SJSA1 (cell line): ENCODE measurements around the gene ARHGEF10L. TPM values are rescaled to one million over a fixed set of nuclear protein-coding genes. Genes with fewer than 3 reads are reported as not detected.

Experiments
- DNase-seq, 2 experiments: peaks; one replicate each; pipeline ENCODE4 v3.0.0-alpha.2; 2015 to 2020; ENCODE audit warnings: low spot score in 2 of 2, low read depth in 1 of 2
- H3K27ac ChIP-seq: fragments of 250-450 bp; sonication (Bioruptor Pico); 2 replicates; pipeline ENCODE4 v1.5.1; 2020; ENCODE audit warnings: mild to moderate bottlenecking, moderate library complexity
- H3K27me3 ChIP-seq: fragments of 250-450 bp; sonication (Bioruptor Pico); replicated peaks from 2 replicates; pipeline ENCODE4 v1.5.1; 2020; ENCODE audit warnings: mild to moderate bottlenecking, moderate library complexity
- H3K36me3 ChIP-seq: fragments of 250-450 bp; sonication (Bioruptor Pico); 2 replicates; pipeline ENCODE4 v1.5.1; 2020; ENCODE audit warnings: mild to moderate bottlenecking
- H3K4me1 ChIP-seq: fragments of 250-450 bp; sonication (Bioruptor Pico); replicated peaks from 2 replicates; pipeline ENCODE4 v1.6.1; 2021; ENCODE audit warnings: mild to moderate bottlenecking
- H3K4me3 ChIP-seq: fragments of 250-450 bp; sonication (Bioruptor Pico); 2 replicates; pipeline ENCODE4 v1.5.1; 2020; ENCODE audit warnings: mild to moderate bottlenecking
- H3K9me3 ChIP-seq: fragments of 250-450 bp; sonication (Bioruptor Pico); replicated peaks from 2 replicates; pipeline ENCODE4 v1.5.1; 2020; ENCODE audit warnings: mild to moderate bottlenecking
- total RNA-seq: library from RNA; depleted of rRNA; stranded (reverse); fragments of >200 nt; shearing (Covaris generic); gene quantifications from 2 replicates; pipeline ENCODE4 v1.2.3, GENCODE V29; 2014

The ARHGEF10L gene
- total RNA-seq, 1 experiment from 2014 or later: 12.8 TPM

DNA sequence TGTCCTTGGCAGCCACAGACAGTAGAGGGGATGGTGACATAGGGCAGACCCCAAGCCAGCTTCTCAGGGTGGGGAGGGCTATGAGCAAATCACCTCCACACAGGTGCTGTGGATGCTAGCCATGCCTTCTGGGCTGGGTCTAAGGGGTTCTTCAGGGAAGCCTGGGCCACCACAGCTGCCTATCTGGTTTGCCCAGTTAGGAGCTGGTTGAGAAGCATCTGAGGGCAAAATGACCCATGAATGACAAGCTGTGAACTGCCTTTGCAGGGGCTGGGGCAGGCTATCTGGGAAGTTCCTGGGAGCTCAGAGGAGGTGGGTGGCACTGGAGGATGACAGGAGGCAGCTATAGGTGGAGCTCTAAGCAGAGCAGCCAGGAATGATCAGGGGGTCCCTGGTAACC lies 10.1 kb upstream of the ARHGEF10L start:
- H3K27ac ChIP-seq: no peak overlapping the region
- no peaks in the 10 kb centered on the region for H3K4me1 ChIP-seq
- no peaks in the 10 kb centered on the region for H3K36me3 ChIP-seq
- no peaks in the 10 kb centered on the region for H3K9me3 ChIP-seq
- no peak overlapping the region for H3K4me3 ChIP-seq
- H3K27me3 ChIP-seq: no peaks in the 10 kb centered on the region
- no peak for DNase-seq

DNA sequence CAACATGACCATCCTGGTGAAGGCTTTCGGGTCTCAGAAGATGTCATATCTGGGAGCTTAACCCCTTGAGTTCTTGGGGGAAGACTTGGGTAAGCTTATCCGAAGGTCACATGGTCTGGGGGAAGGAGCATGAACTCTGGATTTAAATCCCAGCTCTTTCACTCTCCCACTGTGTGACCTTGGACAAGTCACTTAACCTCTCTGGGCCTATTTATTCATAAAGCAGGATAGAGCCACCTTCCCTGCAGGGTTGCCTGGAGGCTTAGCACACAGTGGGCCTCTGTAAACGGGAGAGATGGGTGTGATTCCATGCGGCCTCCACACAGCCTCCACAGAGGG lies 8.2 kb upstream of the ARHGEF10L start:
- Histone ChIP-seq H3K27ac (no peak overlapping the region), H3K27me3 (no peaks in the 10 kb centered on the region), H3K9me3 (no peaks in the 10 kb centered on the region), H3K36me3 (no peaks in the 10 kb centered on the region), H3K4me1 (no peaks in the 10 kb centered on the region), H3K4me3 (no peak overlapping the region)
- no peak for DNase-seq

DNA sequence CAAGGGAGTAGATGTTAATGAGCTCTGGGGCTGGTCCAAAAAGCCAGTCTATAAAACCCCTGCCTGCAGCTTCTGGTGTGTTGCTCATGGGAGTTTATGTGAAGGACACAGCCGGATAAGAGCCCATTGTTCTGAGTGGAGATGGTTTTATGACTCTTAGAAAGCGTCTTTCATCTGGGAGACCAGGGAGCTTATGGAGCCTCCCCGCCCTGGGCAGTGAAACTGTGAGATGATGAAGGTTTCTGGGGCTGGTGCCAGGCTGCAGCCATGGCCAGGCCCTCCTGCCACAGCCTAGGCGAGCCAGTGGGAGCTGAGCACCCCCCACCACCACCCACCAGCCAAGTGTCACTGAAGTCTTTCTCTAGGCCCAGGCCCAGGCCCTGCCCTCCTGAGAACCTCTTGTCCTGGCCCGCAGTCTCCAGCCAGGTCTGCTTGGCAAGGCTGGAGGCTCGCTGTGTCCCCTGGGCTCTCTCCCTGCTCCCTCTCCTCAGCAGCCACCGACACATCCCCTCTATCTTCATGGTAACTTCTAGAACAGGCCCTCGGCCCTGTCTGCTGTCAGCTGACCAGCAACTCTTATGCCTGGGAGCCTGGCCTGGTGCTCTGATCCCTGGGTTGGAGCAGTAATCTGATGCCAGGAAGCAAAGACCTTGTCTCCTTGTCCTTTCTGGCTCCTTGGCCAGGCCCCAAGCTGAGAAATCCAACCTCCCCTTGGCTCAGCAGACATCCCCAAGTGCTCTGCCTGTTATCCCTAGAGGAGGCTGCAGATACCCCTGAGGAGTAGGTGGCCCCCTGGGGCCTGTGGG lies 7.6 kb upstream of the ARHGEF10L start:
- no peaks in the 10 kb centered on the region for H3K27me3 ChIP-seq
- H3K36me3 ChIP-seq: no peaks in the 10 kb centered on the region
- H3K9me3 ChIP-seq: no peaks in the 10 kb centered on the region
- no peak overlapping the region for H3K27ac ChIP-seq
- no peak overlapping the region for H3K4me3 ChIP-seq
- H3K4me1 ChIP-seq: no peaks in the 10 kb centered on the region
- no peak for DNase-seq

DNA sequence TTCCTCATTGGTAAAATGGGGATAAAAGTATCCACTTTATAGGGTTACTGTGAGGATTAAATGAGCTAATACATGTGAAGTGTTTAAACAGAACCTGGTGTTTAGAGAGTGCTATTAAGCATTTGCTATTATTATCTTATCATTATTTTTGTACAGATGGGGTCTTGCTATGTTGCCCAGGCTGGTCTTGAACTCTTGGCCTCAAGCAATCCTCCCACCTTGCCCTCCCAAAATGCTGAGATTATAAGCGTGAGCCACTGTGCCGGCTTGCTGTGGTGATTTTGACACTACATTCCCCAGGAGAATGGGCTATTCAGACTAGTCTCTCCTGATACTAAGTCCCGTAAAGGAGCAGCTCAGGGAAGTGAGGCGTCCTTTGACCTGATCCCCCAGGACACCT lies 6.3 kb upstream of the ARHGEF10L start:
- no peaks in the 10 kb centered on the region for H3K9me3 ChIP-seq
- no peak for DNase-seq
- no peaks in the 10 kb centered on the region for H3K36me3 ChIP-seq

DNA sequence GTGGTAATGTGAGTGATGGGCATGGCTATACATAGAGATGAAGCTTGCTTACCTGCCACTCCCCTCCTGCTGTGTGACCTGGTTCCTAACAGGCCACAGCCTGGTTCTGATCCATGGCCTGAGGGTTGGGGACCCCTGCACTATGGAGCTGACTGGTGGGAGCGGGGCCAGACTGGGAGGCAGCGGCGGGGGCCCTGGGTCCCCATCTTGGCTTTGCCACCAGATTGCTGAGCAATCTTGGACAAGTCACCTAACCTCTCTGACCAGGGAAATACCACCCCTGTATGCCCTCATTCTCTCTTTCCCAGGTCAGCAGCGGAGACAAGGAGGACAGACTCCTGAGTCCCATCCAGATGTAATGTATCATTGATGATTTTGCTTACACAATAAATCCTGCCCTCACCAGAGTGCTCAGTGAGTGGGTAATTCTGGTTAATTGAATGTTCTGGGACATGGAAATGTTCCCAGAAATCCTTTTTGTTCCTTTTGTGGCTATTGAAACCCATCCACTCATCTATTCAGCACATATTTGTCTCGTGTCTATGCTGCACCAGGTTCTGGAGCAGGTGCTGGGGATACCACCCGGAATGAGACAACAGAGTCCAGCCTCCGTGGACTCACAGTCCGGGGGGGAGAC lies 4.1 kb upstream of the ARHGEF10L start:
- H3K9me3 ChIP-seq: no peaks in the 10 kb centered on the region

More for the DNA sequence above, 6.3 kb upstream of the ARHGEF10L start:
- H3K4me1 ChIP-seq: peaks cover 3% of the 10 kb centered on the region
- H3K27ac ChIP-seq: no peak overlapping the region
- no peaks in the 10 kb centered on the region for H3K27me3 ChIP-seq
- no peak overlapping the region for H3K4me3 ChIP-seq

DNA sequence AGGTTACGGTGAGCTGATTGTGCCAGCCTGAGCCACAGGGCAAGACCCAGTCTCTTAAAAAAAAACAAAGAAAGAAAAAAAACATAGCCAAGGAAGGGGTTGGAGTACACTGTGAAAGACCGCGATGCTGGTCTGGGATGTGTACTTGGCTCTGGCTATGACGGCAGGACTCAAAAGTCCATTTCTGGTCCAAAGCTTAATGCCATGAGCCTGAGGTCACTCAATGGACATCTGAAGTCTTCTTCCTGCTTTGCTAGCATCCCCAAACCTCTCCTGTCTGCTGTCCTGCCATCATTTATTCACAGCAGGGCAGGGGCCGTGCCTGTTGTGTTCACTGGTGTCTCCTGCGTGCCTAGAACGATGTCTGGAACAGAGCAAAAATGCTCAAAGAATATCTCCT lies 1.5 kb upstream of the ARHGEF10L start:
- no peaks in the 10 kb centered on the region for H3K9me3 ChIP-seq
- H3K36me3 ChIP-seq: no peaks in the 10 kb centered on the region
- no peak for DNase-seq
- H3K27me3 ChIP-seq: no peaks in the 10 kb centered on the region
- no peak overlapping the region for H3K4me3 ChIP-seq
- H3K27ac ChIP-seq: no peak overlapping the region
- peaks cover 26% of the 10 kb centered on the region for H3K4me1 ChIP-seq

More for the DNA sequence above, 4.1 kb upstream of the ARHGEF10L start:
- Histone ChIP-seq H3K4me3 (no peak overlapping the region), H3K27me3 (no peaks in the 10 kb centered on the region), H3K27ac (no peak overlapping the region), H3K36me3 (no peaks in the 10 kb centered on the region), H3K4me1 (peaks cover 16% of the 10 kb centered on the region)
- DNase-seq: no peak

DNA sequence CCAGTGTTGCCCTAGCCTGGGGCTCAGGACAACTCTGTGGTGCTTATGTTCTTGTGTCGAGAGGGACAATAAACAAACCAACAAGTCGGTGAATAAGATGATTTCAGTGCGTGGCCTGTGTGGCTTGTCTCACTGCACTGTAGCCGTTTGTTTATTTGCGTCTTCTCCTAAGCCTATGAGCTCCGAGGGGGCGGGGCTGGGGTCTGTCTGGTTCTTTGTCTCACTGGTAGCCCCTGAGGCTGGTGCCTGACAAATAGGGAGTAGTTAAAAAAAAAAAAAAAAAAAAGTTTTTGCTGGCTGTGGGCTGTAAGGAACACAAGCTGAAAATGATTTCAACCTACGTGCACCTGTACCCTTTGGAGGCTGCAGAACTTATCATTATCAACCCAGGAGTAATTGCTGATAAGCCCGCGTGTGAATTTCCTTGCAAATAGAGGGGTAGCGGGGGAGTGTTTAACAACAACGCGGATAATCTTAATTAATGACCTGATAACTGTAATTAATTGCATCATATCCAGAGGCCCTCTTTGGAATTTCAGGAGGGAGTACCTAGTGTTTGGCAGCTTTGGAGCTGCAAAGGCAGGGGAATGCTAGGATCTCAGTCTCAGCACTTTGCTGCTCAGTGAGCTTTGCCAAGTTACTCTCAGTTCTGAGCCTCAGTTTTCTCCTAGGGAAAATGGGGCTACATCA lies 925 bp upstream of the ARHGEF10L start:
- Histone ChIP-seq H3K36me3 (no peaks in the 10 kb centered on the region), H3K27ac (no peak overlapping the region), H3K9me3 (no peaks in the 10 kb centered on the region), H3K27me3 (no peaks in the 10 kb centered on the region), H3K4me3 (no peak overlapping the region), H3K4me1 (peaks cover 26% of the 10 kb centered on the region)
- DNase-seq: peak; percentile 80 to 92

DNA sequence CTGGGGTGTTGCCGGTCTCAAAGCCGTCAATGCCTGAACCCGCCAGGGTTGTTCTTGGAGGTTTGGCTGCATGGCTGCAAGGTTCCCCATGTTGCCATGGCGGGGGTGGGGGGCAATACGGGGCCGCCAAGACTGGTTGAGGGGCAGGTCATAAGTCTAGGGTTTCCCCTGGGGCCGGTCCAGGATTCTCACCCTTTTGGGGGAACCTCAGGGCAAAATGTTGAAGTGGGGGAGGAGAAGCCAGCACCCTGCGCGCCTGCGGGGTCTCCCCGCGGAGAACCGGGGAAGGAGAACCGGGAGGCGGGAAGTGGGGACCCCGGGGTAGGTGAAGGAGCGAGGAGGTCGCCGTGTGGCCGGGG lies 401 bp upstream of the ARHGEF10L start:
- H3K4me1 ChIP-seq: peaks cover 26% of the 10 kb centered on the region
- no peak overlapping the region for H3K27ac ChIP-seq
- H3K4me3 ChIP-seq: peak overlapping the region; percentile 92
- H3K9me3 ChIP-seq: no peaks in the 10 kb centered on the region
- no peak for DNase-seq
- no peaks in the 10 kb centered on the region for H3K36me3 ChIP-seq
- H3K27me3 ChIP-seq: no peaks in the 10 kb centered on the region

DNA sequence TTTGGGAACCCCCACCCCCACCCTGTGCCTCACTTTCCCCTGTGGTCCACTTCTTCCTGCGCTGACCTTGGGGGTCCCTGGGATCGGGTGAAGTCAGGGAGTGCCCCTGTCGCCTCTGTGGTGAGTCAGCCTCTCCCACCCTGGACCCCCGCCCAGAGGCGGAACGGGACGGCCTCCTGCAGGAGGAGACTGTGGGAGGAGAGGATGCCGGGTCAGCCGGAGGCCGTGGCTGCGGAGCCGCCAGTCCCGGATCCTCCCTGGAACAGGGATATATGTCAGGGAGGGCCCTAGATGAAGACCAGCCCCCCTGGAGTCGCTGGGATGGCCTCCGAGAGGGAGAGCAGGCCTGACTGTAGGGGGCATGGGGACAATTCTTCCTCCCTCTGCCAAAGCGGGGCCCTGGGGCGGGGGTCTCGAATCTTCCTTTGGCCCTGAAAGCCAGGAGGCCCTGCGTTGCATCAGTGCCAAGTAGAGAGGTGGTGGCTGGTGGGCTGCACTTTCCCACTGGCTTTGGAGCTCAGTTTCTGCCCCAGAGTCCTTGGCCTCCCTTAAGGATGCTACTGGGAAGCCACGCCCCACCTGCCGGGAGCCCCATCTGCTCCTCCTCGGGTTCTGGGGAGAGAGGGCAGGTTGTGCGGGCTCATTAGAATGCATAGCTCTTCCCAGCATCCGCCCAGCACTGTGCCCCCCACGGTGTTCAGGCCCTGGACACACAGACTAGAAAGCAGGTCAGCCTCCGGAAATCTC lies 930 bp downstream of the ARHGEF10L start:
- peak overlapping the region; percentile 92 for H3K4me3 ChIP-seq
- DNase-seq: no peak

DNA sequence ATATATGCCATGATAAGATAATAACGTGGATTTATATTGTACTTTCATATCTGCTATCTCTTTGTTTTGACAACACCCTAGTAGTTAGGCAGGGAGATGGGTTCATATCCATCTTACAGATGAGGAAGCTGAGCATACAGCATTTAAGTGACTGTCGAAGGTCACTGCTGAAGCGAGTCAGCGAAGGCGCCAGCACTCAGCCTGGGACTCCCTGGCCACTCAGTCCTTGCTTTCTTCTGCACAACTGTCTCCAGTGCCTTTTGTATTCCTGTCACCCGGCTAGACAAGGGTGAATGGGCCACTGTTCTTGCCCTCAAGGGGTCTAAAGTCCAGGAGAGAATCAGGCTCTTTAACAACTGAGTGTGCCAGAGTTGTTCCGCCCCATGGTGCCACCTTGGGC lies 3.1 kb downstream of the ARHGEF10L start:
- H3K36me3 ChIP-seq: no peaks in the 10 kb centered on the region
- no peak for DNase-seq
- H3K27me3 ChIP-seq: no peaks in the 10 kb centered on the region
- H3K4me3 ChIP-seq: no peak overlapping the region
- H3K4me1 ChIP-seq: peaks cover 34% of the 10 kb centered on the region
- no peak overlapping the region for H3K27ac ChIP-seq
- no peaks in the 10 kb centered on the region for H3K9me3 ChIP-seq

More for the DNA sequence above, 930 bp downstream of the ARHGEF10L start:
- Histone ChIP-seq H3K4me1 (peaks cover 31% of the 10 kb centered on the region), H3K27me3 (no peaks in the 10 kb centered on the region), H3K9me3 (no peaks in the 10 kb centered on the region), H3K27ac (peak overlapping the region; percentile 69), H3K36me3 (no peaks in the 10 kb centered on the region)

DNA sequence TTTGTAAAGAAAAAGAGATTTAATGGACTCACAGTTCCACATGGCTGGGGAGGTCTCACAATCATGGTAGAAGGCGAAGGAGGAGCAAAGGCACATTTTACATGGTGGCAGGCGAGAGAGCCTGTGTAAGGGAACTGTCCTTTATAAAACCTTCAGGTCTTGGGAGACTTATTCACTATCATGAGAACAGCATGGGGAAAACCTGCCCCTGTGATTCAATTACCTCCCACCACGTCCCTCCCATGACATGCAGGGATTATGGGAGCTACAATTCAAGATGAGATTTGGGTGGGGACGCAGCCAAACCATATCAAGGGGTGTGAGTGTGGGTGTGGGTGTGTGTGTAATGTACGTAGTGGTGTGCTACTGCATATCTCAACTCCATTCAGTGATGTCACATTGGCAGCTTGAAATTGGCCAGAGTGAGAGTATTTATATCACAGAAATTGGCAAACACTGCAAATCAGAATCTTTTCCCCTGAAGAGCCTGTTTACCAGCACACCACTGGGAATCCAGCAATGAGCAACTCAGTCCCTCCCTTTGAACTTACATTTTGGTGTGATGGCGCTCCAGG lies 5.4 kb downstream of the ARHGEF10L start:
- no peak for DNase-seq
- H3K4me1 ChIP-seq: peaks cover 20% of the 10 kb centered on the region
- no peaks in the 10 kb centered on the region for H3K36me3 ChIP-seq
- no peak overlapping the region for H3K27ac ChIP-seq
- H3K4me3 ChIP-seq: no peak overlapping the region
- no peaks in the 10 kb centered on the region for H3K9me3 ChIP-seq
- no peaks in the 10 kb centered on the region for H3K27me3 ChIP-seq

DNA sequence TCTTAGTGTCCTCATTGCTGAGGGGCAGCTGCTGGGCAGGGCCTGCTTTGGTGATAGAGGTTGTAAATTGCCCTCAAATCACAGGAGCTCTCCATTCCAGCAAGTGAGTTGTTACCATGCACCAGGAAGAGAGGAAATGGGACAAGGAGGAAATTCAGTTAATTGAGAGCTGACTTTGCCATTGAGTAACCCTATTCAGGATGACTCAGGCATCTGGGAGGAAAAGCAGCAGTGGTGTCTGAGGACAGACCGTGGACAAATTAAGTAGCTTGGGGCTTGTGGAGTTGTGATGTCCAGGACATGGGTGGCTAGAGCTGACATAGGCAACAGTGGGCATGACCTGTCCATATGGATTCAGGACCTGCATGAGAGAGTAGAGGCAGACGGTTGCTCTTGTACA lies 5.9 kb downstream of the ARHGEF10L start:
- Histone ChIP-seq H3K36me3 (no peaks in the 10 kb centered on the region), H3K4me3 (no peak overlapping the region), H3K27ac (no peak overlapping the region), H3K27me3 (no peaks in the 10 kb centered on the region), H3K4me1 (peaks cover 18% of the 10 kb centered on the region), H3K9me3 (no peaks in the 10 kb centered on the region)
- DNase-seq: no peak

DNA sequence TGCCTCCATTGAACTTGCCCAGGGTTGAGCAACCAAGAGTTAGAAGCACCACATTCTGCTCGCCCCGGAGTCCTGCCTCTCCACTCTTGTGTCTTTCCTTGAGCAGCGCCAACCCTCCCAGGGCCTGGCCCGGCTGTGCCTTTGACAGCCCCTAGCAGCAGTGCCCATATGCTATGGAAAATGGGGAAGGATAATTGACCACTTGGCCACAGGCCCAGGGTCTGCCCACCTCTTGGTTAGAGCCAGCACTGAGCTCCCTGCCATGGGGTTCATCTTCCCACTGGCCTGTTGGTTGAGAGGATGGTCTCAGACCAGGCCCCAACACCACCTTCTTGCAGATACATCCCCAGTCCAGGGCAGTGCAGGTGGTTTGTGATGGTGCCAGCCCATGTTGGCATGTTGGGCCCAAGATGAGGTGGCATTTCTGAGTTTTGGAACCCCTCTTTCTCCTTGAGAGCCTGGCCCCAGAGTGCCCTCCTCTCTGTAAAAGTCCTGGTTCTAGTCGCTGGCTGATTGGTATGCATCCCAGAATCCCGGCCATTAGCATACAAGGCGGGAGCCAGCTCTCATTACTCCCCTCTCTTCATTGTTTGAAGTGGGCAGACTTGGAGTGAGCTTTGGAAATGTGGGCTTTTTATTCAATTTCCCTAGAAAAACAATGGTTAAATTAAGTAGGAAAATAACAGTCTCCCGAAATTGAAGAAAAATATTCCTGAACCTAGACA lies 7.6 kb downstream of the ARHGEF10L start:
- DNase-seq: no peak
- H3K27me3 ChIP-seq: no peaks in the 10 kb centered on the region
- H3K27ac ChIP-seq: no peak overlapping the region
- peaks cover 18% of the 10 kb centered on the region for H3K4me1 ChIP-seq
- no peaks in the 10 kb centered on the region for H3K9me3 ChIP-seq
- H3K36me3 ChIP-seq: no peaks in the 10 kb centered on the region
- H3K4me3 ChIP-seq: no peak overlapping the region
